NCI-H1417 (cell line): ENCODE measurements around the gene RNPEPL1.
"Not testable (repeated sequence)": the region's sequence is repeated elsewhere in the genome, so short reads cannot be mapped to it uniquely, and the experiment has no call there.

Experiments
- DNase-seq, 3 experiments: peaks; one replicate each; lab custom pipeline; 2025; lab: John Stamatoyannopoulos, UW

Gene RNPEPL1

DNA sequence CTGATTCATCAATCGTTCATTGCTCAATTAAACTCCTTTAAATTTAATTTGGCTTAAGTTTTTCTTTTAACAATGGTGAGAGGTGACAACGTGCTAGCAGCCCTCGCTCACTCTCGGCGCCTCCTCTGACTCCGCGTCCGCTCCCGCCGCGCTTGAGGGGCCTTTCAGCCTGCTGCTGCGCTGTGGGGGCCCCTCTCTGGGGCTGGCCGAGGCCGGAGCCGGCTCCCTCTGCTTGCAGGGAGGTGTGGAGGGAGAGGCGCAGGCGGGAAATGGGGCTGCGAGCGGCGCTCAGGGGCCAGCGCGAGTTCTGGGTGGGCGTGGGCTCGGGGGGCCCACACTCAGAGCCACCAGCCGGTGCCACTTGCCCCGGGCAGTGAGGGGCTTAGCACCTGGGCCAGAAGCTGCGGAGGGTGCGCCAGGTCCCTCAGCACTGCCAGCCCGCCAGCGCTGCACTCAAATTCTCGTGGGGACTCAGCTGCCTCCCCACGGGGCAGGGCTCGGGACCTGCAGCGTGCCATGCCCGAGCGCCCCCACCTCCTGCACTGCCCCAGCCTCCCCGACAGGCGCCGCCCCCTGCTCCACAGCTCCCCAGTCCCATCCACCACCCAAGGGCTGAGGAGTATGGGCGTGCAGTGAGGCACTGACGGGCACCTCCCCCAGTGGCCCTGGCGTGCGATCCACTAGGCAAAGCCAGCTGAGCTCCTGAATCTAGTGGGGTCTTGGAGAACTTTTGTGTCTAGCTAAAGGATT is 30.1 kb upstream of the RNPEPL1 start:
- DNase-seq, result no peak

DNA sequence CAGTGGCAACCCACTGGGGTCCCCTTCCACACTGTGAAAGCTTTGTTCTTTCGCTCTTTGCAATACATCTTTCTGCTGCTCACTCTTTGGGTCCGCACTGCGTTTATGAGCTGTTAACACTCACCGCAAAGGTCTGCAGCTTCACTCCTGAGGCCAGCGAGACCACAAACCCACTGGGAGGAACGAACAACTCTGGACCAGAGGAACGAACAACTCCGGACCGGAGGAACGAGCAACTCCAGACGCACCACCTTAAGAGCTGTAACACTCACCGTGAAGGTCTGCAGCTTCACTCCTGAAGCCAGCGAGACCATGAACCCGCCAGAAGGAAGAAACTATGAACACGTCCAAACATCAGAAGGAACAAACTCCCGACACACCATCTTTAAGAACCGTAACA is 29.2 kb upstream of the RNPEPL1 start:
- not testable (repeated sequence) for DNase-seq

DNA sequence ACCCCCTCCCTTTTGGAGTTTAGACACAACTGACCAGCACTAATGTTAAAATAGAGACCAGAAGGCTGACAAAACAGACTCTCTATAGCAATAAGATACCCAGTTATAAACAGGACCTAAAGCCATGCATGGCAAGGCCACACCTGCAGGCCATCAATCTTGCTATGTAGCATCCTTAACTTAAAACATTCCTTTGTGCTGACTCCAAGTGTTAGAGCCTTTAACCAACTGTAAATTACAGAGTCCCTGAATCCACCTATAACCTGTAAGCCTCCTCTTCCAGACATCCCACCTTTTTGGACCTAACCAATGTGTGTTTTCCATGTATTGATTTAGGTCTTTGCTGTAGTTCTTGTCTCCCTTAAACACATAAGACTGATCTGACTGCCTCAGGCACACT is 28.4 kb upstream of the RNPEPL1 start:
- no peak for DNase-seq

DNA sequence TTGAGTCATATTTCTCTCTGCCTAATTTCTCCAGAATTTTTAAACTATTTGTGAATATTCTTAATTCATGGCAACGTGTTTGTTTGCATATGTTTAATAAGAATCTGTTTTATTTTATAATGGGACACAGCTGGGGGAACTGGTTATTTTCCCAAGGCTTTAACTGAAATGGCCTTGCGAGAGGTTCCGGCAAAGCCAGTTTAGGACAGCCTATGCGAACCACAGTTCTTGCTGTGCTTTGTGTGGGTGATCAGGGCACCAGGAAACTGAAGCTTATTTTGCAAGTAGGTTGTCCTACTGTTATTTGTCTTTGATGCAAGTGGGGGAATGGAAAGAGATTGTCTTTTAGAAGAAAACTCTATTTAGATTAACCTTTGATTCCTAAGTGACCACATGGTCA is 17.0 kb upstream of the RNPEPL1 start:
- no peak for DNase-seq

DNA sequence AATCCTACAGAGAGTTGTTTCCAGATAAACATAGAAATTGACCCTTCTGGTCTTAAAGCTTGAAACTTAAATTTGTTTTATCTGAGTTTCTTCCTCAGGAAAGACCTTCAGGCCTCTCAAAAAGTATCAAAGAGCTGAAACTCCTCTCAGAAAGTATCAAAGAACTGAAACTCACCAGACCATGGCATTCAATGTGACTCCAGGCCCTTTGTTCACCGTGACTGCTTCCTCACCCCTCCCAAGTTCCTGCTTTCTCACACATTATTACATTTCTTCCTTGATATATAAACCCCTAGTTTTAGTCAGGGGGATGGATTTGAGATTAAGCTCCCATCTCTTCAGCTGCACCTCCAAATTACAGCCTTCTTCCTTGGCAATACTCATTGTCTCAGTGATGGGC is 16.5 kb upstream of the RNPEPL1 start:
- no peak for DNase-seq

DNA sequence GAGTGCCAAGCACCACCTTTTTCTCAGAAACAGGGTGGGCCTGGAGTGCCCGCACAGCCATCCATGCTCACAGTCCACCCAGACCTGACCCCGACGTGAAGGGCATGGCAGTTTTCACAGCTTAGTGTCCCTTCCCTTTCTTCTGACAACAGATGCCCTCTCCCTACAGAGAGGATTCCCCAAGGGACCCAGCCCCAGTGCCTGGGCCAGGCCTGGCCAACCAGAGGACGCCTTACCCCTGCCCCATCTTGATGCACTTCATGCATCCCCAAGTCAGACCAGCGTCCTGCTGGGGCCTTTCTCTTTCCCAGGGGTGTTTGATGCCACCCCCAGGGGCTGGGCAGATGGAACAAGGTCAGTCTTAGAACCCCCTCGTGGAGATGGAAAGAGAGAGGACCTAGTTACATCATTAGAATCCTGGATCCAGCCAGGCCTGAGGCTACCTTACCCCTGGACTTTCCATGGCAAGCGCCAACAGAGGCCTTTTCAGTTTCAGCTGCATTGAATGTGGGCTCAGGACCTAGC is 14.3 kb upstream of the RNPEPL1 start:
- no peak for DNase-seq

DNA sequence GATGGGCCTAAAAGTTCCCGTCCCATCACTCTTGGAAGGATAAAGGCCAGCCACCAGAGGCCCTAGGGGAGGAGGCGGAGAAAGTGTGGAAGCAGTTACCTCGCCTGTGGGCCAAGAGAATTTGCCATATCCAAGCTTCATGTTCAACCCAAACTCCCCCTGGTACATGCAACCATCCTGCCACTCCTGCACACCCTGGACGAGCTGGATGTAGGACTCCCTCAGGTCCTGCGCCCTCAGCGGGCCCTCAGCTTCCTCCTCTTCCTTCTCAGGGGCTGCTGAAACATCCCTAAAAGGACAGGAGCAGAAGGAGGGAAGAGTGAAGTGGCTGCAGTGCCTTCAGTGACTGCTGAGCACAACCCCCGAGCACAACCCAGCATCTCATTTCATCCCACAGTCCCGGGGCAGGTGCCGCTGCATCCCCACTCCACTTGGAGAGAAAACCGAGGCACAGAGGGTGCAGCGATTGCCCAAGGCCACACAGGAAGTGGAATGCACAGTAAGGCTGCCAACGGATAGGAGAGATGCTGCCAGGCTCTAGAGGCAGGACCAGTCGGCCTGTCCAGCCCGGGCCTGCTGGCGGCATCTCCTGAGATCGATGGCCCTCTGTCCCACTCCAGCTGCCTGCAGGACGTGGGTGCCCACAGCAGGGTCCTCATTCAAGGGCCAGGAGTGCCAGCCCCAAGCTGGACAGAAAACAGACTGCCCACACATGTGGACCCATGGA is 13.4 kb upstream of the RNPEPL1 start:
- no peak for DNase-seq

DNA sequence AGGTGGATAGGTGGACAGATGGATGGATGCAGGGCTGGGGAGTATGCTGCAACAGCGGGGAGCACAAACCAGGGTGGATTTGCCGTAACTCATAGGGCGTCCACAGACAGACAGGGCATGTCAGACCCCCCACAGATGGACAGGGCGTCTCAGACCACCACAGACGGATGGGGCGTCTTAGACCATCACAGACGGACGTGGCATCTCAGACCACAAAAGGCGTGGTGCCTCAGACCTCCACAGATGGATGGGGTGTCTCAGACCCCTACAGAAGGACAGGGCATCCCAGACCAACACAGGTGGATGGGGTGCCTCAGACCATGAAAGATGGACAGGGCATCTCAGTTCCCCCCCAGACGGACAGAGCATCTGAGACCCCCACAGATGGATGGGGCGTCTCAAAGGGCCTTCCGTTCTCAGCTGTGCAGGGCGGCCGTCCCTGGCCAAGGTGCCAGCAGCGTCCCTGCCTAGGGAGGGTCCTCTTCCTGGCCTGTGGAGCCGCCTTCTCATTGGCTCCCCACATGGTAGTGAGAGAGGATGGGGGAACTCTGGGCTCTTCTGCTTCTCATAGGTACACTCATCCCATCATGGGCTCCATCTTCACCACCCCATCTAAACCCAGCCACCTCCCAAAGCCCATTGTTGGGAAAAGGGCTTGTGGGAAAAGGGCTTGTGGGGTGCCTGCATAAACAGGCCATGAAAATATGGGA is 12.6 kb upstream of the RNPEPL1 start:
- no peak for DNase-seq

DNA sequence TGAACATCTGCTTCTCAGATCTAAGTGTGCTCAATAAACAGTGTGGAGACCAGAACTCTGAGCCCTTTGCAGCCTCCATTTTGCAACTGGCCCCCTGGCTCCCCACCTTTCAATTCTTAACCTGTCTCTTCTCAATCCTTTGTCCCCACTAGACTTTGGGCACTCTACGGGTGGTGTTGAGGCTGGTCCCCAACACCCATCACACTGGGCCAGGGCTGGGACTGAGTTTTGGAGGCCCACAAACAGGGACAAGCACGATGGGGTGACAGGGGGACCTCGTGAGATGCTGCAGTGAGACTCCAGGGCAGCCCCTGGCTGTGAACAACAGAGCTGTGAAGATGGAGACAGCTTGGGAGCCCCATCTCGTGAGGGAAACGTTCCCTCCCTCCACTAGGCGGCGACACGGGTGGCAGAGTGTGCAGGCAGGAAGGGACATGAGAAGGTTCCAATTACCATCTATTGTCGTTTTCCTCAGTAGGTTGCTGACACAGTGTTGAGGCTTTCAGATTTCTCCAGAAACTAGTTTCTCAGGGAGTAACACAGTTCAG is 11.7 kb upstream of the RNPEPL1 start:
- no peak for DNase-seq

DNA sequence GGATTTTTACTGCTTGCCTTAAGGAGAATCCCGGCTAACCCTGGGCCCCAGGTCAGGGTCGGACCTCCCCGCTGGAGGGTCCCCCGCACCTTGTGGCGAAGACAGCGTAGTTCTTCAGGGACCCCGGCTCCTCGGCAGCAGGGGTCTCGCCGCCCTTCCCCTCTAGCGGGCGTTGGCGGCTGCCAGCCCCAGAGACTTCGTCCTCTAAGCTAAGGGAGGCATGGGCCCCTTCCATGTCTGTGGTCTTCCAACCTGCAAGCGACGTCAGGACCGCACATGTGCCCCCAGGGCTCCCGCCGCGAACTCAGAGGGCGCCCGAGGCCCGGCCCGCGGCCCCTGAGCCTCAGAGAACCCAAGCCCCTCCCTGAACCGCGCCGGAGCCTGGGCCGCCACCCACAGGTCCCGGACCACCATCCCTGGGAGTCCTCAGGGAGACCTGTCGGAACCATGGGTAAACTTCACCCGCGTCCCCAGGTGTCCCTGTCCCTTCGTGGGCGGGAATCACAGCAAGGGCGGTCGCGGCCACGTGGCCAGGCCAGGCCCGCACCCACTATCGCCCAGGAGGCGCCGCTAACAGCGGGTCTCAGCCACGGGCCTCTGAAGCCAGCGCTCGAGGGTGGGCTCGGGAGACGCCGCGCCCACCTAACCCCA is 11.1 kb upstream of the RNPEPL1 start:
- no peak for DNase-seq

DNA sequence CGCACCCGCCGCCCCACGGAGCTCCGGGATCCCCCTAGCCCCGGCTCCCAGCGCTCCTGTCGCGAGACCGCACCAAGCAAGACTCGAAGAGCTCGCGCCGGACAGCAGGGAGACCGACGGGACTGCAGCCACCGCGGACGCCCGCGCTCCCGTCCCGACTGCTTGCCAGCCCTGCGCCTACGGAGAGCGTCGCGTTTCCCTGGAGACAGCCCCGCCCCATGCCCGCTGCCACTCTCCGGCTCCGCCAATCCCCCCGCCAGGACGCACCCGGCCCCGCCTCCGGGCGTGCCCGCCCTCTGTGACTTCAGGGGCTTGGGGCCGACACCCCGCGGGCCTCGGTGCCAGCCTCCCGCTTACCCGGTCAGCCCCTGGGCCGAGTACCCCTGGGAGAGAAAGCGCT is 10.5 kb upstream of the RNPEPL1 start, which contains the start of gene ANKMY1:
ANKMY1 (minus strand) TSS at position 181 of the 400 bp plus-strand sequence. CDS start 653 bp downstream, outside the sequence.
- DNase-seq, result no peak

DNA sequence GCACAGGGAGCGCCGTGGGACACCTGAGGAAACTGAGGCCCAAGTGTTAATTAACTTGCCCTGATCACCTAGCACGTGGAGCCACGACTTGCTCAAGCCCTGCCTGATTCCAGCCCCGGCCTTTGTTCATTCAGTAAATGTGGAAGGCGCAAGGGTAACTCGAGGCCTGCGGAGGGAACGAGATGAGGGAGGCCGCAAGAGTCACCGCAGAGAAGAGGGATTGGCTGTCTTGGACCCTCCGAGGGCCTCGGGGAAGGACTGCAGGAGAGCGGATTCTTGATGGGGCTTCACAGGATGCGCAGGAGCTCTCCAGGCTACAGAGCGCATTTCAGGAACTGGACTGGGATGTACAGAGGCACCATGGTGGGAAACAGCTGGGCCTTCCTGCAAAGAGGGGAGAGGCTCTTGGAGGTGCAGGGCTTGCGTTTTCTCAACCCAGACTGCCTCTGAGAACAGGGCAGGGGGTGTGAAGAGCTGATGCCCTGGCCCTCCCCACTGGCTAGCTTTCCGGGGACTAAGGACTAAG is 10.0 kb upstream of the RNPEPL1 start:
- no peak for DNase-seq

DNA sequence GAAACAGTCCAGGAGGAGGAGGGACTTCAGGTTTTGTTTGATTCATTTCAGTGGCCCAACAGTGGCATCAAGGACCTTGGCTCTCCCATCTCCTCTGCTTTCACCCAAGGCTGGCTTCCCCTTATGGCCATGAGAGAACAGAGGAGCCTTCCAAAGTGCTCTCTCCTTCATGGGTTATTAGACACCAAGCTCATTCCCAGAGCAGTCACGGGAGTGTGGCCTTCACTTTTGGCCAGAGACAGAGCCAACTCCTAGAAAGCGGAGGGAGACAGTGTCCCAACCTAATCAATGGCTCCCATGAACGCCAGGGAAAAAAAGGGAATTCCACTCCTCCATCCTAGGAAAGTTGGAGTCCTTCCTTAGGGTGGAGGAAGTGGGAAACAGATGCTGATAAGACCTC is 9.0 kb upstream of the RNPEPL1 start:
- DNase-seq, result no peak

DNA sequence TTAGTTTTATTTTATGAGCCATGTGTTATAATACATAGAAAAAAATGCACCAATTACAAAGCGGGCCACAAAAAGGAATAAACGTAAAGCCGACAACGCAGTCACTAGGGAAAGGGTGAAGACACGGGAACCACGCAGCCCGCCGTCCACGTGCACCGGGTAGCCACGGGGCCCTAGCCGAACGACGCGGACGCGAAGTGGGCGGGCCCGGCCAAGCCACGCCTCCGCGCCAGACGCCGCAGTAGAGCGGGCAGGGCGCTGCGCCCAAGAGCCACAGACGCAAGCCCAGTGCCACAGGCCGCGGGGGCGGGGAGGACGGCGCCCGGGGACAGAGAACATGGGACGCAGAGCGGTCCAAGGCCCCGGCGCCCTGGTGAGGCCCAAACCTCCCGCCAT is 8.2 kb upstream of the RNPEPL1 start, which contains the start of gene DUSP28:
DUSP28 (plus strand) TSS at position 274 of the 396 bp plus-strand sequence. CDS start 328 bp downstream, outside the sequence.
- peak; percentile 73 to 91 (median 90) for DNase-seq

DNA sequence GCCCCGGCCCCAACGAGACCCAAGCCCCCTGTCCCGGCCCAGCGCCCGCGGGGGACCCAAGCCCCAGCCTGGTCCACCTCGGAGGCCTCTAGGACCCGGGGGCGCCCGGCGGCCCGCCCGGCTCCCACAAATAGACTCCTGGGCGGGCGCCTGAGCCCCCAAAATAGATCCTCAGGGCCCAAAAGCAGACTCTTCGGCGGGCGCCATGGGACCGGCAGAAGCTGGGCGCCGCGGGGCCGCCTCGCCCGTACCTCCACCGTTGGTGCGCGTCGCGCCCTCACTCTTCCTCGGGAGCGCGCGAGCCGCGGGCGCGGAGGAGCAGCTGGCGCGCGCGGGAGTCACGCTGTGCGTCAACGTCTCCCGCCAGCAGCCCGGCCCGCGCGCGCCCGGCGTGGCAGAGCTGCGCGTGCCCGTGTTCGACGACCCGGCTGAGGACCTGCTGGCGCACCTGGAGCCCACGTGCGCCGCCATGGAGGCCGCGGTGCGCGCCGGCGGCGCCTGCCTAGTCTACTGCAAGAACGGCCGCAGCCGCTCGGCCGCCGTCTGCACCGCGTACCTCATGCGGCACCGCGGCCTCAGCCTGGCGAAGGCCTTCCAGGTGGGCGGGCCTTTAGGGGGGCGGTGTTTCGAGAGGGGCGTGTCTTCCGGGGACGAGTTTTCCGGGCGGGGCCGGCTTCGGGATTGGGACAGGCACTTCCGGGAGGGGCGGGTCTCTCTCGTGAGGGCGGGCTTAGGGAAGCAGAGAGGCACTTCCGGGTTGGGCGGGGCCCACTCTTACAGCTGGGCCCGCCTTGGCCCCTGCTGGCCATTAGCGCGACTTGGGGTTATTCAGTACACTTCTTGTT is 7.6 kb upstream of the RNPEPL1 start:
- peak; percentile 94 to 99 (median 98) for DNase-seq

DNA sequence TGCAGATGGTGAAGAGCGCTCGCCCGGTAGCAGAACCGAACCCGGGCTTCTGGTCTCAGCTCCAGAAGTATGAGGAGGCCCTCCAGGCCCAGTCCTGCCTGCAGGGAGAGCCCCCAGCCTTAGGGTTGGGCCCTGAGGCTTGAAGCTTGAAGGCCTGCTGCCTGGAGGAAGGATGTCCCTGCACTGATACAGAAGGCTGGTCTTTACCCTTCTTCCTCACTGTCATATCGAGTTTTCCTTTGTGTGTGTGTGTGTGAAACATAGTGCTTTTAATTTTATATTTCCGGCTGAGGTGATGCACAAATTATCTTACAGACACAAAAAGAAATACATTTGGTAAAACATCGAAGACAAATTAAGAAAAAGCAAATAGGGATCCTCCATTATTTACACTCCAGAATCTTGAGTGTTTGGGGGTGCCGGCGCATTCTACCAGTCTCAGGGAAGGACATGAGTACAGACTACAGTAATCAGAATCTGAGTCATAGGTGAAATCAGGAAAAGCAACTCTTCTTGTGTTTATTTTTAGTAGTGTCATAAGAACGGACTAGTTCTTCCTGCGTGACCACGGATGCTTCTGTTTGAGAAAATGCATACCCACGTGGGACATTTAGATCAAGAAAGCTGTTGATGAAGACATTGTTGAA is 6.8 kb upstream of the RNPEPL1 start:
- no peak for DNase-seq

DNA sequence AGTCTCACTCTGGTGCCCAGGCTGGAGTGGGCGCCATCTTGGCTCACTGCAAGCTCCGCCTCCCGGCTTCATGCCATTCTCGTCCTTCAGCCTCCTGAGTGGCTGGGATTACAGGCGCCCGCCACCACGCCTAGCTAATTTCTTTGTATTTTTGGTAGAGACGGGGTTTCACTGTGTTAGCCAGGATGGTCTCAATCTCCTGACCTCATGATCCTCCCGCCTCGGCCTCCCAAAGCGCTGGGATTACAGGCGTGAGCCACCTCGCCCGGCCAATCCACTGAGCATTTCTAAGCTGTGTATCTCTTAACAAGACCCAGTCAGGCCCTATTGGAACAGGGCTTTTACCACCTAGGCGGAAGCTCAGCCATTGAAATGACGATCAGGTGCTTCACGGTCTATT is 5.1 kb upstream of the RNPEPL1 start:
- DNase-seq, result not testable (repeated sequence)

DNA sequence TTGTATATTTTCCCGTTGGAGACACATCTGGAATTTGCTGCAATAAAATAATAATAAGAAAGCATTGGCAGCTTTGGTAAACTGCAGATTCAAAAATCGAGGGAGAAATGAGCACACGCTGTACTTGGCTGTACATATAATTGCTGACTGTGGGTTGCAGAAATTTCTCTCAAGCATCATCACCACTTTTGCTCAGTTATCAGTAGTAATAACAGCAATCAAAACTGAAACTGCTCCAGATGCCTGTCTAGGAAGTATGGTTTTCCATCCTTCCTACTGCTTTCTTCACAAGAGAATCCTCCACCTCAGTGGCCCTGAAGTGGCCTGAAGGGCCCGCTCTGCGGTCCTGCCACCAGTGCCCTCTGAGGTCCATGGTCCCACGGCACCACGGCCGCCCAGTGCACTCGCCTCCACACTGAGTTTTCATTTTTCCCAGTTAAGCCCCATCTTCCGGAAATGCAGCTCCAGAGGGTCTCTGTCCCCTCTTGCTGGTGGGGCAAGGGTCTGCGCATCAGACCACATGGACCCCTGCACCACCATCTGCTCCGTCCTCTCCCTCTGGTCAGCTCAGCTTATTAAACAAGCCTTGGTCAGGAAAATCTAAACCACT is 4.2 kb upstream of the RNPEPL1 start:
- no peak for DNase-seq

DNA sequence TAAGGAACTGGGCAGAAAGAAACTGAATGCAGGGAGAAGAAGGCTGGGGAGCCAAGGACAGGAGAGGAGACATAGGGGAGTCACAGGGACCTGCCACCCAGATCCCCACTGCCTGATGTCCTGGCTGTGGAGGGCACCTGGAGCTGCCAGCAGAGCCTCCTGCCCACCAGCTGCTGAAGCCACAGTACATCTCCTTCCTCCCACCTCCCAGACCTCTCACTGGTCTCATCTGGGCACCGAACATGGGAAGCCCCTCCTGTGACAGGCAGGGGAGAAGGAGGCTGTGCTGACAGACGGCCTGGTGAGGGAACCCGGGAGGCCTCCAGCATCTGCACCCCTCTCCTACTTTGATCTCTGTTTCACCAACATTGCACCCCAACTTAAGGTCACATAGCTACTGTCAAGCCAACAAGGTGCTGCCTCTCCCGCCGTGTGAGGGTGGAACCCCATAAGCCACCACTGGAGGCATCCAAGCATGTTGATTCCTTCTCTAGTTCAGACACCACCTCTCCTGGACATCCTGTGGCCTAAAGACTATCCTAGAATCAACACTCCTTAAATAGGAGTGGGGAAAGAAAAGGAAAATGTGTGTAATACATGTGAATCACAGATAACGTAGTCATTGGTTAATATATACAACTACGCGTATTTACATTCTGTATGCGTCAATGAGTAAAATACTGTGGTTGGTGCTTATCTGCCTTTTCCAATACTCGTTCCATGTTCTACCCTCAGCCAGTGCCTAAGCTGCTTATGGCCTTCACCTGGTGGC is 3.5 kb upstream of the RNPEPL1 start:
- no peak for DNase-seq
